Right atrium auricular region (tissue), 2 donors: ENCODE measurements around the gene SIL1. TPM values are rescaled to one million over a fixed set of nuclear protein-coding genes. Genes with fewer than 3 reads are reported as not detected.
"Not testable (repeated sequence)": the region's sequence is repeated elsewhere in the genome, so short reads cannot be mapped to it uniquely, and the experiment has no call there.

Experiments used
- DNase-seq: peaks from one replicate; pipeline ENCODE4 v3.0.0-alpha.2; 2019; ENCODE audit warnings: low spot score
- H3K27ac ChIP-seq, 2 donors: fragments of 200-600 bp; sonication (generic); 1 replicate in 1 of 2; 2 replicates in 1 of 2; pipeline ENCODE4 v1.5.1; 2016 to 2019
- H3K27me3 ChIP-seq, 2 donors: fragments of 200-600 bp; sonication (generic); one replicate each; pipeline versions ENCODE4 v1.5.1 to v1.6.0; 2017 to 2019
- H3K36me3 ChIP-seq: fragments of 200-600 bp; sonication (generic); one replicate; pipeline ENCODE4 v1.5.1; 2016
- H3K4me1 ChIP-seq, 2 donors: fragments of 200-600 bp; sonication (generic); one replicate each; pipeline versions ENCODE4 v1.5.1 to v1.6.0; 2017 to 2019
- H3K4me3 ChIP-seq, 2 donors: fragments of 200-600 bp; sonication (generic); 1 replicate in 1 of 2; 2 replicates in 1 of 2; pipeline ENCODE4 v1.5.1; 2017 to 2019; ENCODE audit warnings: mild to moderate bottlenecking in 1 of 2, moderate library complexity in 1 of 2
- H3K9me3 ChIP-seq, 2 donors: fragments of 200-600 bp; sonication (generic); one replicate each; pipeline ENCODE4 v1.5.1; 2019
- CTCF ChIP-seq, 2 donors: fragments of 200-600 bp; sonication (generic); IDR thresholded peaks; one replicate each; pipeline ENCODE4 v1.5.1; 2019; ENCODE audit warnings: antibody characterized with exemption in 2 of 2
- total RNA-seq, 2 donors: library from RNA; depleted of rRNA; stranded (reverse); fragments of >200 nt; gene quantifications; one replicate each; pipeline ENCODE4 v1.1.0, GENCODE V29; 2016

SIL1 gene
- total RNA-seq, 2 donors from 2014 or later, result 32.7 to 41.3 TPM

- H3K36me3 ChIP-seq, result no peaks in the 10 kb centered on the region
- no peaks in the 10 kb centered on the region for H3K9me3 ChIP-seq
- DNase-seq, result no peak
- no peak for TF ChIP-seq CTCF (IDR thresholded peaks at IDR 0.05)
- no peak overlapping the region for H3K4me3 ChIP-seq
- H3K27me3 ChIP-seq, result no peaks in the 10 kb centered on the region
- H3K4me1 ChIP-seq, result peaks cover 0 to 10% of the 10 kb centered on the region in 2 donors
- H3K27ac ChIP-seq, result no peak overlapping the region
Measured at GRCh38 chr5:139076111-139076510, 122.1 kb downstream of the SIL1 start.

DNA sequence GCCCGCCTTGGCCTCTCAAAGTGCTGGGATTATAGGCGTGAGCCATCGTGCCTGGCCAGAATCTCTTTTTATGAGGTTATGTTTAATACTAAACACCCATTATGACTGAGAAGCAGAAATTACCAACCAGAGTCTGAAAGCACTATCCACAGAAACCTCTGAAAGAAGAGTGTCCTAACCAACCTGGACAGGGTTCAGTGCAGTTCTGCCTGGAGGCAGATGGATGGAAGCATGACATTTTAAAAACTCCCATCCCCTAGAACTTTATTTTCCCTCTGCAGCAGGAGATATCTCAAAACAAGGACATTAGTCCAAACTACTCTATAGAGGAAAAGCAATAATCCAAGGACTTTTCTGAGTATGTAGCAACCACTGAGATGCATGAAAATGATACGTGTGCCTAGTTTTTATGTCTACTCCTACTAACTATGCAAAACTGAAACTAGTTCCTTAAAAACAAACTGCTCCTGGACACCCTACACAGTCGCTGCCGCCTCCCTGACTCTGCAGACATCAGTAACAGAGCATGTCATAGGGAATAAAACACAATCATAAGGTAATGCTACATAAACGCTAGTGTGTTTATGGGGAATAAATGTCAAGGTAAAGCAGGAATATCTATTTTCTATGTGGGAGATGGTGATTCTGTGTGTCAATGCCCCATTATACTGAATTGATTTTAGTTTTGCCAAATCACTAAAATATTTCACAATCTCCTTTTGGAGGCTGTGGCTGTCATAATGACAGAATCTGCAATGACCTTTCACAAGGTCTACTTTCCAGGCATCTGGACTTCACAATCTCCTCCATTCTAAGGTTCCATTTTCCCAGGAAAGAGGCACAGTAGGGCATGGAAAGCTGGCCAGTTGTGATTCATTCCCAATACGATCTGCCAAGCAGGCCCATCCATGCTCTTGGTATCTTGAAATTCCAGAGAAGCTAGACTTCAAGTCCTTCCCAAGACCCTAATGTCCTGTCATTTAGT lies 122.8 kb downstream of the SIL1 start:
- Histone ChIP-seq H3K4me3 (no peak overlapping the region), H3K27me3 (no peaks in the 10 kb centered on the region), H3K9me3 (no peaks in the 10 kb centered on the region), H3K27ac (peak overlapping the region in 1 of 2 donors; percentile 19), H3K4me1 (peaks cover 0 to 10% of the 10 kb centered on the region in 2 donors), H3K36me3 (no peaks in the 10 kb centered on the region)
- no peak for DNase-seq
- no peak for TF ChIP-seq CTCF (IDR thresholded peaks at IDR 0.05)

- DNase-seq, H3K4me3 ChIP-seq, H3K27me3 ChIP-seq, H3K36me3 ChIP-seq, H3K27ac ChIP-seq, H3K9me3 ChIP-seq: not testable (repeated sequence)
- H3K4me1 ChIP-seq, result peaks cover 0 to 10% of the 10 kb centered on the region in 2 donors
Measured at GRCh38 chr5:139073956-139074355, 124.2 kb downstream of the SIL1 start.

- no peaks in the 10 kb centered on the region for H3K27me3 ChIP-seq
- DNase-seq, result no peak
- H3K9me3 ChIP-seq, result no peaks in the 10 kb centered on the region
- H3K4me1 ChIP-seq, result peaks cover 0 to 12% of the 10 kb centered on the region in 2 donors
- no peak overlapping the region for H3K4me3 ChIP-seq
- no peaks in the 10 kb centered on the region for H3K36me3 ChIP-seq
- no peak for TF ChIP-seq CTCF (IDR thresholded peaks at IDR 0.05)
- no peak overlapping the region for H3K27ac ChIP-seq
Measured at GRCh38 chr5:139068494-139069151, 129.5 kb downstream of the SIL1 start.

- DNase-seq, result no peak
Measured at GRCh38 chr5:139068060-139068459, 130.1 kb downstream of the SIL1 start.

More at GRCh38 chr5:139068060-139068459, 130.1 kb downstream of the SIL1 start:
- peaks cover 0 to 12% of the 10 kb centered on the region in 2 donors for H3K4me1 ChIP-seq
- no peaks in the 10 kb centered on the region for H3K27me3 ChIP-seq
- H3K27ac ChIP-seq, result no peak overlapping the region
- H3K4me3 ChIP-seq, result no peak overlapping the region
- no peak for TF ChIP-seq CTCF (IDR thresholded peaks at IDR 0.05)
- no peaks in the 10 kb centered on the region for H3K9me3 ChIP-seq
- H3K36me3 ChIP-seq, result no peaks in the 10 kb centered on the region
